Activated CD8-positive, alpha-beta memory T cell treated with anti-CD3 and anti-CD28 coated beads, Interleukin-2, amount 10 ng/mL, durations not matched to agents 7 days and 5 days (primary cell): ENCODE data around the gene HSD17B10. TPM values are rescaled to one million over a fixed set of nuclear protein-coding genes. Genes with fewer than 3 reads are reported as not detected.

Source experiments
- ATAC-seq: fragments of 150-1000 bp; cut with Tn5 transposase; one replicate; pipeline ENCODE4 v1.10.0; 2021; ENCODE audit warnings: moderate library complexity
- CTCF ChIA-PET: fragments of 350-600 bp; sonication (Branson Sonifier 250); formaldehyde crosslinking; loops from one replicate; lab custom pipeline; 2021; ENCODE audit warnings: antibody characterized with exemption; lab: Charles Lee
- DNase-seq: peaks from one replicate; pipeline ENCODE4 v3.0.0-alpha.2; 2020
- H3K27ac Mint-ChIP-seq: one replicate; pipeline ENCODE4 v1.8.0; 2021; ENCODE audit warnings: mild to moderate bottlenecking, mixed read lengths
- H3K27me3 Mint-ChIP-seq: one replicate; pipeline ENCODE4 v1.8.0; 2021; ENCODE audit warnings: mixed read lengths
- H3K36me3 Mint-ChIP-seq: one replicate; pipeline ENCODE4 v1.8.0; 2021; ENCODE audit warnings: mild to moderate bottlenecking, mixed read lengths
- H3K4me1 Mint-ChIP-seq: one replicate; pipeline ENCODE4 v1.8.0; 2021; ENCODE audit warnings: mixed read lengths
- H3K4me3 Mint-ChIP-seq: one replicate; pipeline ENCODE4 v1.8.0; 2021; ENCODE audit warnings: mild to moderate bottlenecking, moderate library complexity, mixed read lengths
- H3K9me3 Mint-ChIP-seq: one replicate; pipeline ENCODE4 v1.8.0; 2022; ENCODE audit warnings: low read depth, mixed read lengths
- total RNA-seq, 2 experiments: library from RNA; stranded (reverse); gene quantifications; one replicate each; pipeline ENCODE4 v1.2.3, GENCODE V29; 2021

The HSD17B10 gene
- total RNA-seq, 2 experiments from 2014 or later: 111 to 147 TPM

DNA sequence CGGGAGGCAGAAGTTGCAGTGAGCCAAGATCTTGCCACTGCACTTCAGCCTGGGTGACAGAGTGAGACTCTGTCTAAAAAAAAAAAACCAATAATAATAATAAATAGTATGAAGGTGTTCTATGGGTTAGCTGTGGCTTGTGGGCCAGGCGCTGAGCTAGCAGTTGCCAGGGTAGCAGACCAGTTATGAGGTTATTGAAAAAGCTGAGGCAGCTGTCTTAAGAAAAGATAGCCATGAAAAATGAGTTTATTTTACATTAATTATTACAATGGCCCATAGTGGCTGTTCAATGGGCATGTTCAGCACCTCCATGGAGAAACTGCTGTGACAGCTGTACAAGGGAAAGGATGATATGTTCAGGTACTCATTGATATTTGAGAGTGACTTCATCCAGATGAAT lies 13.3 kb upstream of the HSD17B10 start:
- Mint-ChIP-seq H3K27me3 (no peaks in the 10 kb centered on the region), H3K9me3 (no peaks in the 10 kb centered on the region)
- CTCF ChIA-PET: interaction anchor here (0.8 to 5.1 kb wide), 4 partner anchors 12 to 134 kb away, joined by 3 to 39 read pairs (median 6); no protein-coding TSS in a partner anchor

DNA sequence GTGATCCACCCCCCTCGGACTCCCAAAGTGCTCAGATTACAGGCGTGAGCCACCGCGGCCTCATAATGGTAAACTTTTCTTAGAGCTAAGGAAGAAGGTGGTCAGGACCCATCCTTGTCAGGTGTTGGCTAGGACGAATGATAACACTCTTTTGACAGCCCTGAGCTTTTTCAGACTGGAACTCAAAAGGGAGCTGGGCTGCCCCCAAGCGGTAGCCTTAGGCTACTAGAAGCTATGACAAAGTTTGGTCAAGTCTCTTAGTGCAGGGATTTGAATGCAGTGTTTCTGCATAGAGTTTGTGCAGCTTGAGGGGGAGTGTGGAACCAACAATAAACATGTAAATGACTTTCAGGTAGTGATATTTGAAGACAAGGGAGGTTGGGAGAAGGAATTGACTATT lies 11.8 kb upstream of the HSD17B10 start:
- no peaks in the 10 kb centered on the region for H3K27me3 Mint-ChIP-seq
- ATAC-seq: peak; percentile 49
- H3K27ac Mint-ChIP-seq: no peak overlapping the region
- peak; percentile 68 for DNase-seq
- H3K4me1 Mint-ChIP-seq: peaks cover 4% of the 10 kb centered on the region
- no peaks in the 10 kb centered on the region for H3K9me3 Mint-ChIP-seq
- H3K36me3 Mint-ChIP-seq: no peaks in the 10 kb centered on the region
- no peak overlapping the region for H3K4me3 Mint-ChIP-seq
- CTCF ChIA-PET: interaction anchor here (0.7 to 5.1 kb wide), 17 partner anchors 10 to 201 kb away, joined by 3 to 46 read pairs (median 5); partner anchors contain the start of genes HSD17B10, RIBC1 and SMC1A

More for the DNA sequence above, 13.3 kb upstream of the HSD17B10 start:
- Mint-ChIP-seq H3K36me3 (no peaks in the 10 kb centered on the region), H3K4me3 (no peak overlapping the region), H3K27ac (no peak overlapping the region), H3K4me1 (no peaks in the 10 kb centered on the region)
- DNase-seq (no peak), ATAC-seq (no peak)

DNA sequence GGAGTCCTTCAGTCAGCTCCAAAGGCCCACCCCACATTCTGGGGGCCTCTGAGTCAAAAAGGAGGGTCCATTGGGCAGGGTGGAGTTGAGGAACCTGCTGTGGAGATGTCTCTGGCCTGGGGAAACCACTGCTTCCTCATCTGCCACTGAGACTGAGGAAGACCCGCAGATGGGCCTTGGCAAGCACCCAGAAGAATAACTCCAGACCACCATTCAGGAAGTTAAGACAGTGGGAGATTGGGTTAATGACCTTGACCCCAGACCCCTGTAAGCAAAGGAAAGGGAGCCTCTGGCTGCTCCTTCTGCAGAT lies 8.1 kb upstream of the HSD17B10 start:
- no peak for DNase-seq
- no peak for ATAC-seq
- CTCF ChIA-PET: interaction anchor here (0.6 kb wide), 1 partner anchor 123 kb away, joined by 3 read pairs; no protein-coding TSS in a partner anchor
- Mint-ChIP-seq H3K9me3 (no peaks in the 10 kb centered on the region), H3K4me3 (peak overlapping the region; percentile 81), H3K27ac (peak overlapping the region; percentile 82), H3K36me3 (no peaks in the 10 kb centered on the region), H3K4me1 (peaks cover 28% of the 10 kb centered on the region), H3K27me3 (no peaks in the 10 kb centered on the region)

DNA sequence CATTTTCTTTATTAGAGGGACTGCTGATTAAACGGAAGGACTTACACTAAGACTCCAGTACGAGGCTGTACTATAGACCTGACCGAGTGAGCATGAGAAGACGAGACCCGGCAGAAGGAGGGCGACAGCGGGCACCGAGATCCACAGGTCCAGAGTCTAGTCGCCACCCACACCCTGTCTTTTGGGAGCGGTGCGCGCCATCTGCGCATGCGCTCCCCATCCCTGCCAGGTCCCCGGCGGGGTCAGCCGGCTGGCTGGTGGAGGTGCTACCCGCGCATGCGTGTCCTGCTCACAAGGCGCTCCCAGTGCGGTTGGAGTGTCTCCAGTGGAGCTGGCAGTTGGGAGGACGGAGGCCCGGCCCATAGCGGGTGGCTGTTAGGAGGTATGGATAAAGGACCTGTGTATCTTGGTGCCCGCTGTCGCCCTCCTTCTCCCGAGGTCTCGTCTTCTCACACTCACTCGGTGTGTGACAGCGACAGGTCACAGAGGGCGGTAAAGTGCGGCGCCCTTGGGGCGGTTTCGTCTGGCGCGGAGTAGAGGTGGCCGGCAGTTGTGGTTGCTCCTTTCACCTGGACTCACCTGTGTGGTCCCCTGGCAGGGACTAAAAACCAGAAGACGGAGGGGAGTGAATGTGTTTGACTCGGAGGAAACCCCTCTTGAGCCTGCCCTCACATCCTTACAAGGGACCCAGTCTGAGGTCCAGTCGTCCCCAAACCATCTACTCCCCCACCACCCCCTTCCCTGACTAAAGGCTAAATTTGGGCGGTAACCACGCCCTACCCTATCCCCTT lies 7.6 kb upstream of the HSD17B10 start:
- H3K9me3 Mint-ChIP-seq: no peaks in the 10 kb centered on the region
- peak overlapping the region; percentile 82 for H3K27ac Mint-ChIP-seq
- peak; percentile 88 for ATAC-seq
- peak; percentile 86 for DNase-seq
- H3K36me3 Mint-ChIP-seq: no peaks in the 10 kb centered on the region
- H3K27me3 Mint-ChIP-seq: no peaks in the 10 kb centered on the region
- CTCF ChIA-PET: interaction anchor here (0.6 to 0.9 kb wide), 2 partner anchors 19 to 123 kb away, joined by 3 read pairs; partner anchors contain the start of genes RIBC1 and SMC1A
- H3K4me1 Mint-ChIP-seq: peaks cover 30% of the 10 kb centered on the region
- peak overlapping the region; percentile 81 for H3K4me3 Mint-ChIP-seq

DNA sequence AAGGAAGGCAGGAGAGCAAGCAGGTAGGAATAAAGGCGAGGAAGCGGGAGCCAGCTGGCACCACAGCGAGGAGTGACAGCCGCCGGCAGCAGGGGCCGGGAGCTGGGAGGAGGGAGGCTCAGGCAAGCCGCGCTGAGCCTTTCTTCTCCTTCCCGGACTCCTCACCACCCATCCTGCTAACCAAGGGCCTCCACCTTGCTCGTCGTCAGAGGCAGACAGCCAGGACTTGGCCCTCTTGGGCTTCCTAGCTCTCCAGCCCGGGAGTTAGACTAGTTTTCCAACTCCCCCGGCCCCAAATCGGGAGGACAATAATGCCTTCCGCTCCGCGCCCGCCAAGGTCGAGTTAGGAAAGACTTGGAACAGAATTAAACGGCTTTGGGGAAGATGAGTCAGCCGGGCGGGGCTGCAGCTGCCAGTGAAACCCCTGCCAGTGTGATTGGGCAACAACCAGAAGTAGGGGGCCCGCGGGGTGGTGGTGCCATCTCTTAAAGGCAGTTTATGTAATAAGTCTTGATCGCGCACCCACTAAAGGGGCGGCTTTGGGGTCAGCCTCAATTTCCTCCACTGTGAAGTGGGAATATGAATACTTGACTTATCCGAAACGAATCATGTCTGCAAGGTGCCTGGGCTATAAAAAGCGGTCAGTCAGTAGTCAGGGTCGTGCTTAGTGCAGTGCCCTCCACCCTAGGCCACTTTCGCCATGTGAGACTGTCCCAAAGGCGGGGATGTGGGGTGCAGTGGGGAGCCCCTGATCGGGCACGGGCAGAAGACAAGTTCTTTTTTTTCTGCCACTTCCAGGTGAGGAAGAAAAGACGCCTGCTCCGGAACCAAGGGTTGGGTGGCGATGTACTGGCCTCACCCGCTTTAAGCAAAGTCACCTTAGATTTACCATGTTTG lies 6.7 kb upstream of the HSD17B10 start:
- ATAC-seq: peak; percentile 8
- H3K4me1 Mint-ChIP-seq: peaks cover 35% of the 10 kb centered on the region
- no peaks in the 10 kb centered on the region for H3K9me3 Mint-ChIP-seq
- H3K27me3 Mint-ChIP-seq: no peaks in the 10 kb centered on the region
- CTCF ChIA-PET: interaction anchor here (0.9 kb wide), 1 partner anchor 18 kb away, joined by 3 read pairs; the partner anchor contains the start of genes RIBC1 and SMC1A
- H3K36me3 Mint-ChIP-seq: no peaks in the 10 kb centered on the region
- peak; percentile 43 for DNase-seq
- H3K27ac Mint-ChIP-seq: peak overlapping the region; percentile 82
- H3K4me3 Mint-ChIP-seq: peak overlapping the region; percentile 81

DNA sequence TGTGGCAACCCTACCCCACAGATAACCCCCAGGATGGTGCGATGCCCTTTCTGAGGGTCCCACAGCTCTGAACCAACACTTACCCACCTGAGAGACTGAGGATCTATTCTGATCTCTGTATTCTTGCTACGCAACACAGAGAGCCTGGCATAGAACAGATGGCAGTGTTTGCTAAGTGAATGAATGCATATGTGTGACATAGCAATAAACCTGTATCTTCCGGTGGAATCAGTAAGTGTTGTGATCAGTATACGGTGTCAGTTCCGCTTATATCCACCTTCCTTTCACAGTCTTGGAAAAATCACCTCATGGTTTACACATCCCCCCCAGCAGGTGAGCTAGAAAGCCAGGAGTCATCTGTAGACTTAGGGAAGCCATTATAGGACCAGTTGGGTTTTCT lies 5.9 kb upstream of the HSD17B10 start:
- no peaks in the 10 kb centered on the region for H3K9me3 Mint-ChIP-seq
- no peaks in the 10 kb centered on the region for H3K36me3 Mint-ChIP-seq
- no peak for ATAC-seq
- H3K27ac Mint-ChIP-seq: peak overlapping the region; percentile 70
- CTCF ChIA-PET: no interaction called here
- DNase-seq: no peak
- H3K27me3 Mint-ChIP-seq: no peaks in the 10 kb centered on the region
- peak overlapping the region; percentile 57 for H3K4me3 Mint-ChIP-seq
- peaks cover 40% of the 10 kb centered on the region for H3K4me1 Mint-ChIP-seq

DNA sequence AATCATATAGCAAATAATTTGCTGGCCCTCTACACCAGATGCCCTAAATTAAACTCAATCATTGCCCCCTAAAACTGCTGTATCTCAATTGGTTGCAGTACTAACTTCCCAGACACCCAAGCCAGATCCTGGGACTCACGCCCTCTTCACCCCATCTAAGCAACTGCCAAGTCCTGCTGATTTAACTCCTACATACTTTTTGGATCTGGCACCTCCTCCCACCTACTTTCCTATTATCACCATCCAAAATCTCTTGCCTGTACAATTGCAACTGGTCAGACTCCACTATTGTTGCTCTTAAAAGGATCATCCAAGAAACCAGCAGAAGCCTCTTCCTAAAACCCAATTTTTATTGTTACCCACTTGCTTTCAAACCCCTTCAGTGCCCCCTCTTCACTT lies 4.7 kb upstream of the HSD17B10 start:
- H3K27ac Mint-ChIP-seq: peak overlapping the region; percentile 76
- CTCF ChIA-PET: interaction anchor here (0.7 to 1.5 kb wide), 4 partner anchors 10 to 155 kb away, joined by 3 read pairs; no protein-coding TSS in a partner anchor
- peaks cover 2% of the 10 kb centered on the region for H3K36me3 Mint-ChIP-seq
- DNase-seq (no peak), ATAC-seq (no peak)
- H3K27me3 Mint-ChIP-seq: no peaks in the 10 kb centered on the region
- H3K4me1 Mint-ChIP-seq: peaks cover 47% of the 10 kb centered on the region
- H3K9me3 Mint-ChIP-seq: no peaks in the 10 kb centered on the region
- no peak overlapping the region for H3K4me3 Mint-ChIP-seq

DNA sequence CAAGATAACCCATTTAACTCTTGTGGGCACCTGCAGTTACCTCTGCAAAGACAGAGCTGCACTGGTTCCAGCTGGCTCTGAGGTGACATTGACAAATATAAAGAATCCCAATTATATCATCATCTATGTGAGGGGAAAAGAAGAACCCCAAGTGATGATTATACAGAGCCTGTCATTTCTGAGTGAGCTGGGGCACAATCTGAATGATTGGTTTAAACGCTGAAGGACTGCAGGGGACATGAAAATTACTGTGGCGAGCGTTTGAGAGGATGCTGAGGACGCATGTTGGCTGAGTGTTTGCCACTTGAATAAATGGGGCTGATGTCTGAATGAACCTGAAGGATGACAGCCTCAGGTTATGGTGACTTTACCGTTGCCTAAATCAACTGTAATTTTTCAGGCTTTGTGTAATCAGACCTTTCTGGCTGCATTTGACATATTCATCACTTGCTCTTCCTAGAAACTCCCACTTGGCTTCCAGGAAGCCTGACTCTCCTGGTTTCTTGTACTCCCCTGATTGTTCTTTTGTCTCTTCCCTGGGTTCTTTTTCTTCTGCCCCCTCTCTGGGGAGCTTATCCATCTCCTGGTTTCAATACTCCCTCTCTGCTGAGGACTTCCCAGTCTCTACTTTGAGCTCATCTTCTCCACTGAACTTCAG lies 4.1 kb upstream of the HSD17B10 start:
- Mint-ChIP-seq H3K4me1 (peaks cover 49% of the 10 kb centered on the region), H3K27me3 (no peaks in the 10 kb centered on the region), H3K27ac (peak overlapping the region; percentile 76), H3K9me3 (no peaks in the 10 kb centered on the region), H3K4me3 (no peak overlapping the region), H3K36me3 (peaks cover 2% of the 10 kb centered on the region)
- DNase-seq (no peak), ATAC-seq (no peak)
- CTCF ChIA-PET: interaction anchor here (0.7 to 1.5 kb wide), 3 partner anchors 33 to 154 kb away, joined by 3 read pairs; no protein-coding TSS in a partner anchor

DNA sequence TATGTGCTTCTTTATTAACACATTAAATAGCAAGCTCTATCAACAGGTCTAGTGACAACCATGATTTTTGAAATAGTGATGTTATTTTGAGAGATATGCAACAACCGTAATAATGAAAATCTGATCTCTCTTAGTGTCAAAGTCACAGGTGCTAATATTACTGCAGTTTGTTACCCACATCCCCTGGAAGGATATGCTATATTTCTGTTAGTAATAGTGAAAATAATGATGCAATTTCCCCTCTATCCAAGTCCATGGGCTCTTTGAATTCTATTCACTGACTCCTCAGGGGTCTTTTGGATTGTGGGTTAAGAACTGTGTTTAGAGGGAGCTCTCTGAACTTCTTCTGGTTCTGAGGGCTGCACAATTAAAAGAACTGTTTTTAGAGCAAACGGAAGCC lies 3.0 kb upstream of the HSD17B10 start:
- Mint-ChIP-seq H3K4me3 (no peak overlapping the region), H3K9me3 (no peaks in the 10 kb centered on the region), H3K27ac (peak overlapping the region; percentile 76), H3K4me1 (peaks cover 49% of the 10 kb centered on the region), H3K27me3 (no peaks in the 10 kb centered on the region), H3K36me3 (peaks cover 2% of the 10 kb centered on the region)
- CTCF ChIA-PET: interaction anchor here (0.6 to 3.2 kb wide), 5 partner anchors 119 to 559 kb away, joined by 3 to 20 read pairs (median 10); no protein-coding TSS in a partner anchor
- DNase-seq: no peak
- no peak for ATAC-seq

DNA sequence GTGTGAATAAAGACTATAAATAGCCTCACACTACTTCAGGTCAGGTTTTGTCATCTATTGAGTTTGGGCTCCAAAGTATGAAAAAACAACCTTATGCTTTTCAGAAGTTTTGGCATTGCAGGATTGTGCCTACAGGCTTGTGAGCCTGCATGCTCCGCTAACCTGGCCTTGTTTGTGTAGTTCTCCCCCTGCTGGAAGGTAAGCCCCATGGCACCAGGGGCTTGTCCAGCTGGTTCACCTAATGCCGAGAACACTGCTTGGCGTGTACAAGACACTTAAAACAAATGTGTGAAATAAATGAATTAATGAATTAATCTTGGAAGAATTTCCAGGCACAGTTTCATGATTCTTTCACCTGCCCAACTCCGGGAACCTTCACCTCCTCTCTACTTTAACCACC lies 1.8 kb upstream of the HSD17B10 start:
- Mint-ChIP-seq H3K4me3 (no peak overlapping the region), H3K9me3 (no peaks in the 10 kb centered on the region), H3K36me3 (peaks cover 2% of the 10 kb centered on the region), H3K27ac (peak overlapping the region; percentile 54), H3K4me1 (peaks cover 50% of the 10 kb centered on the region), H3K27me3 (no peaks in the 10 kb centered on the region)
- ATAC-seq (peak; percentile 64), DNase-seq (peak; percentile 79)
- CTCF ChIA-PET: interaction anchor here (0.6 to 3.2 kb wide), 10 partner anchors 10 to 249 kb away, joined by 3 to 20 read pairs (median 6); partner anchors contain the start of genes RIBC1 and SMC1A

DNA sequence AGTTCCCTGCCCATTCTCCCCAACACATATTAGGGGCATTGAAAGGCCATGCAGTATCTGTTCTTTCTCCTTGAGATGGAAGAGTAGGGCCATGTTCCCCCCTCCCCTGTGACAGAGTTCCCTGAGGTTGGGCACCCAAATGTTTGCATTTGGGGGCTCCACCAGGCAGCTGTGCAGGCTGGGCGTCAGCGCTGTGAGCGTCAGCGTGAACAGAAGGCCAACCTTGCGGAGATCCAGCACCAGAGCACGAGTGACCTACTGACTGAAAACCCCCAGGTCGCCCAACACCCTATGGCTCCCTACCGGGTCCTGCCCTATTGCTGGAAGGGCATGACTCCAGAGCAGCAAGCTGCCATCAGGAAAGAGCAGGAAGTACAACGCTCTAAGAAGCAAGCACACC lies 3.9 kb downstream of the HSD17B10 start:
- H3K36me3 Mint-ChIP-seq: peaks cover 2% of the 10 kb centered on the region
- no peak overlapping the region for H3K27ac Mint-ChIP-seq
- CTCF ChIA-PET: interaction anchor here (0.6 to 1.6 kb wide), 2 partner anchors 8 to 13 kb away, joined by 4 read pairs; partner anchors contain the start of genes RIBC1 and SMC1A
- DNase-seq (no peak), ATAC-seq (no peak)
- no peaks in the 10 kb centered on the region for H3K9me3 Mint-ChIP-seq
- peaks cover 16% of the 10 kb centered on the region for H3K4me1 Mint-ChIP-seq
- H3K27me3 Mint-ChIP-seq: no peaks in the 10 kb centered on the region
- no peak overlapping the region for H3K4me3 Mint-ChIP-seq

DNA sequence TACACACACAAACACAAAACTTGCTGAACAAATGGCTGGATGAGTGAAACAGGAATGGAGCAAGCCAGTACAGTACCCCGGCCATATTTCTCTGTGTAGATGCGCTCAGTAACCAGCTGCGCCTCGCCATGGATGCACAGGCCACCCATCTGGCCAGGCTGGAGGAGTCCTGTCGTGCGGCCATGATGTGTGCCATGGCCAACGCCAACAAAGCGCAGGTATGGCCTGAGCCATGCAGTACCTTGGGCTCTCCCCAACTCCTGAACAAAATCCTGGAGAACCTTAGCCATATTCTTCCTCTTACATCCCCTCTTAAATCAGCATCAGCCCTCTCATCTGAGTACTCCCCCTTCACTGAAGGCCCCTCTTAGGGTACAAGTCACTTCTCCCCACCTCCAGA lies 4.4 kb downstream of the HSD17B10 start:
- H3K27me3 Mint-ChIP-seq: no peaks in the 10 kb centered on the region
- H3K27ac Mint-ChIP-seq: no peak overlapping the region
- H3K9me3 Mint-ChIP-seq: no peaks in the 10 kb centered on the region
- peaks cover 2% of the 10 kb centered on the region for H3K36me3 Mint-ChIP-seq
- H3K4me1 Mint-ChIP-seq: peaks cover 11% of the 10 kb centered on the region
- CTCF ChIA-PET: interaction anchor here (0.5 kb wide), 1 partner anchor 9 kb away, joined by 3 read pairs; no protein-coding TSS in a partner anchor
- DNase-seq (no peak), ATAC-seq (no peak)
- no peak overlapping the region for H3K4me3 Mint-ChIP-seq
